ENCODE results near the gene SEPTIN5.
A peak's percentile ranks its signal among the peaks of the same experiment; 100 is the strongest.
"Not testable (repeated sequence)": the region's sequence is repeated elsewhere in the genome, so short reads cannot be mapped to it uniquely, and the experiment has no call there.

Gene SEPTIN5

DNA sequence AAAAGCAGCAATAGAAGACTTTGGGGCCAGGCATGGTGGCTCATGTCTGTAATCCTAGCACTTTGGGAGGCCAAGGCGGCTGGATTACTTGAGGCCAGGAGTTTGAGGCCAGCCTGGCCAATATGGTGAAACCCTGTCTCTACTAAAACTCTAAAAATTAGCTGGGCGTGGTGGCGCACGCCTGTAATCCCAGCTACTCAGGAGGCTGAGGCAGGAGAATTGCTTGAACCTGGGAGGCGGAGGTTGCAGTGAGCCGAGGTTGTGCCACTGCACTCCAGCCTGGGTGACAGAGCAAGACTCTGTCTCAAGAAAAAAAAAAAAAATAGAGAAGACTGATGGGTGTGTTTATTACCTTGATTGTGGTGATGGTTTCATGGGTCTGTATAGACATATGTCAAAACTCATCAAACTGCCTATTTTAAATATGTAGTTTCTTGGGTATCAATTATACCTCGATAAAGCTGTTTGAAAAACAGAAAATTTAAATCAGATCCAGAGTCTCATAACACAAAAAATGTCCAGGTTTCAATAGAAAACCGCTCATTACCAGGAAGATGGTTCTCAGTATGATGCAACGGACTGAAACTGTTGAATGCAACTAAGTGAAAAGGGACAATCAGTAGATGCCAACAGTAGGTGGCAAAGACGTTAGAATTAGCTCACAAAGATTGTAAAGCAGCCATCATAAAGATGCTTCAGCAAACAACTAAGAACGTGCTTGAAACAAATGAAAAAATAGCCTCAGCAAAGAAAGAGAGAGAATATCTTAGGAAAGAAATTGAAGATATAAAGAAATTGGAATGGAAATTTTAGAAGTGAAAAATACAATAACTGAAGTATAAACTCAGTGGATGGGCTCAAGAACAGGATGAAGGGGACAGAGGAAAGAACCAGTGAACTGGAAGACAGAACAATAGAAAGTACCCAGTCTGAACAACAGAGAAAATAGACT lies 33.1 kb upstream of the SEPTIN5 start:
- no peak for DNase-seq (ENCODE audit: low read depth)

DNA sequence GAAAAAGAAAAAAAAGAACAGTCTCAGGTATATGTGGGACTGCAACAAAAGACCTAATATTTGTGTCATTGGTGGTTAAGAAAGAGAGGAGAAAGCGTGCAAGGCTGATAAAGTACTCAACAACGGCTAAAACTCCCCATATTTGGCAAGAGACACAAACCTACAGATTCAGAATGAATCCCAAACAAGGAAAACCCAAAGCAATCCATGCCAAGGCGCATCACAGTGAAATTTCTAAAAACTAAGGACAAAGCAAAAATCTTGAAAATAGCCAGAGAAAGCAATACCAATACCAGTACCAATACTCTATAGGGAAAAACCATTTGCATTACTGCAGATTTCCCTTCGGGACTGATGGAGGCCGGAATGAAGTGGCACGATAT lies 32.4 kb upstream of the SEPTIN5 start:
- no peak for DNase-seq (ENCODE audit: low read depth)

DNA sequence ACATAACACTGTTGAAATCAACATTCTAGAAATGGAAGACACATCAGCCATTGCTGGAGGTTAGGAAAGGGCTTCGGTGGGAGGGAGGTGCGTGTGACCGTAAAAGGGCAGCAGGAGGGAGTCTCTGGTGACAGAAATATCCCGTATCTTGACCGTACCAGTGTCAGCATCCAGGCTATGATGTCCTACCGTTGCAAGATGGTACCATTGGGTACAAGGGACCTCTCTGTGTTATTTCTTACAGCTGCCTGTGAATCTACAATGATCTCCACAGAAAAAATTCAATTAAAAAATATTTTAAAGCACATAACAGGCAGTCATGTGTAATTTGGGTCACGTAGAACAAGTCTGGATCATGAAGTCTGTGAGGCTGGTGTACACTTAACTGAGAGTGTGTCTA lies 27.4 kb upstream of the SEPTIN5 start:
- DNase-seq (ENCODE audit: low read depth): no peak

DNA sequence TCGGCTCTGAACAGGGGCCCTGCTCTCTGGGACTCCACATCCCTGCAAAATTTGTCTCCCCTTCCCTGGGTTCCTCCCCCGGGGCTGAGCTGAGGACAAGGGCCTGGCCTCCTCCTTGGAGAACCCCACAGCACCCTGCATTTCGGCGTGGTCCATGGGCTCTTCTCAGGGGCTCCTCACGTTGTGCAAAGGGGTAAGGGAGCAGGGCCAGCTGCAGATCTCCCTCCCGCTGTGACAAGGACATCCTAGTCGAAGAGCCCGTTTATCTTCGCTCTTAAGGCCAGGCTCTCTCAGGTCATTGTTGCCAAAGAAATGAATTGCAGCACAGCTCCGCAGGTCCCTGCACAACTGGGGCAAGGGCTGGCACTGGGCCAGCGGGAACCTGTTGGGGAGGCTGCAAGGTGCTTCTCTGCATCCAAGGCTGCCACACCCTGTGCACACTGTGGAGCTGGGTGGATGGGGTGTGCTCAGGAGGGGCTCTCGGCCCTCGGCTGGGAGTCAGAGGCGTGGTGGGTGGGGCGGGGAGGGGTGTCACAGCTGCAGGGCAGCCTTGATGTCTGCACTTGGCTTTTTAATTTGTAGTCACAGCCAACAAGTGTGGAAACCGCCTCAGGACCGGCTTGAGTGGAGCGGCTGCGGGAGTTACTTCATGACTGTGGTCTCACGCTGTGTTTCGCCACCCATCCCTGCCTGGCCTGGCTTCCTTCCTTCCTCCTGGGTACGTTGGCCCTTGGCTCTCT lies 26.6 kb upstream of the SEPTIN5 start:
- no peak for DNase-seq (ENCODE audit: low read depth)

DNA sequence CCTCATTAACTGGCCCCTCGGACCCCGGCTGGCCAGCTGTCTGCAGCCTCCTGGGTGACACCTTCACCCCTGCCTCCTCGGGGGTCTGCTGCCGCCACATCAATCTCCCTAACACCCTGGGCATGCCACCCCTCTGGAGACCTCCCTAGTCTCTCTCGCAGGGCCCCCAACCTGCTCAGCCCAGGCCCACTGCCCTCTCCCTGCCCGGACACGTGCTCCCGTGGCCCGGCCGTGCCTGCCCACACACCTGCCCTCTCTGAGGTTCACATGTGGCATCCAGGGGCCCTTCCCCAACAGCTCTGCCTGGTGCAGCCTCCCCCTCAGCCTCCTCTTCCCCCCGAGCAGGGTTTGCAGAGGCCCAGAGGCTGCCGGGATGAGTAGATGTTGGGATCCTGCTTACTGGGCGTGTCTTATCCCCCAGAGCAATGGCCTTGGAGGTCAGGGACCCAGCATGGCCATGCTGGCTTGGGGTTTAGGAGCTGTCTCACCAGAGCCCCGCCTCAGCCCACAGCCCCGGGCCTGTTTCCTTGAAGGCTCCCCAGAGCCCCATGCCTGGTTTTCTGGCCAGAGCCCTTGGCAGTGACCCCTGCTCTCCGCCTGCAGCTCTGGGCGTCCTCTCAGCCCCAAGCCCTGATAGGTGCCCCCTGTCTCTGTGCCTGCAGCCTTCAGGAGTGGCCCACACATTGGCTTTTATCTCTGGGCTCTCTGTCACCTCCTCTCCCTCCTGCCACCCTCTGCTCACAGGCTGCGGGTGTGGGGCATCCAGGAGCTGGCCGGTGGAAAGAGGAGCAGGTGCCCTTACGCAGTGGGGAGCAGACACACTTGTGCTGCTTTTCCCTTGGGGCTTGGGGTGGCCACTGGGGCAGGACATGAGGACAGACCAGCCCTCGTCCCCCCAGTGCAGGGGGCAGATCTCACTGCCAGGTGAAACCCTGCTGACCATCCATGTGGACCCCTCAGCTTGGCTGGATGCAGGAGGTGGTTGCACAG lies 25.7 kb upstream of the SEPTIN5 start:
- no peak for DNase-seq (ENCODE audit: low read depth)

DNA sequence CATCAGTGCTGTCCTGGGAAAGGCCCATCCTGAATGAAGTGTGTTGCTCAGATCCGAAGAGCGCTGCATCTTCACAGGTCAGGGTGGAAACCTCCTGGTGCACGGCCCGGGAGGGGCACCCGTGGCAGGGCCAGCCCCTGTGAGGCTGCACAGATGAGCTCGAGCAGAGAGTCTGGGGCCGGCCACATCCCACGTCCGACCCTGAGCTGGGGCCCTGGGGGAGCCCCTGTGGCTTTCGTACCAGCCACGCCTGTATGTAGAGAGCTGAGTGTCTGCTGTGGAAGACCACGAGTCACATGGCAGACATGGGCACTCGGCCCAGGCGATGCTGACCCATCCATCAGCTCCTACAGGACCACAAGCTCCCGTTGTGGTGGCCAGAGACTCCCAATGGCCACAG lies 24.9 kb upstream of the SEPTIN5 start:
- DNase-seq (ENCODE audit: low read depth): no peak

DNA sequence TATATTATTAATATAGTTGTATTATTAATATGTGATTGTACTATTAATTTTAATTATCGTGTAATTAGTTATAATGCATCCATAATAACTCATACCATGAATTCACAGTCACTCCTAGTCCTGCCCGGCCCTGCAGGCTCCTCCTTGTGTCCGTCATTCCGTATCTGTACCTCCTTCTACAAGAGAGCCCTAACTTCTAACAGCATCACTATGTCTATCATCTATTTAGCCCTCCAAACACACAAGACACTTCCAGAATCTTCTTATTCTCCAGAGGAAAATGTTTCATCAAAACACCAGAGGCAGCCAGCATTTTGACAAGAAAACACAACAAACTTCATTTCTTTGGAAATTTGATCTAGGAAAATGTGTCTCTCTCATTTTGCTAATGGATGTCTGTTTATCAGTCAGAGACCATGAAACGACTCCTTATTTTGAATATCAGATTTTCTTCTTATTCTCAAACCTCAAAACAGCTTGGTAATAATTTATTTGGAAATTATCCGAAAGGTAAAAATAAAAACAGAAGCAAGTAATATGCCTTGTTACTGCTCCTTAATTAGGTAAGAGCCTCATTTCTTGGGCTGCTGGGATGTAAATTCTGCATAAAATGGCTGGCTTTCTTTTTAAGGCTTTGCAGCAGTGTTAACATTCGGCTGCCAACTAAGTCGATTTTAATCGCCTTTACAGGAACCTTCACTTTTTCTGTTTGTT lies 23.1 kb upstream of the SEPTIN5 start:
- DNase-seq (ENCODE audit: low read depth): no peak

DNA sequence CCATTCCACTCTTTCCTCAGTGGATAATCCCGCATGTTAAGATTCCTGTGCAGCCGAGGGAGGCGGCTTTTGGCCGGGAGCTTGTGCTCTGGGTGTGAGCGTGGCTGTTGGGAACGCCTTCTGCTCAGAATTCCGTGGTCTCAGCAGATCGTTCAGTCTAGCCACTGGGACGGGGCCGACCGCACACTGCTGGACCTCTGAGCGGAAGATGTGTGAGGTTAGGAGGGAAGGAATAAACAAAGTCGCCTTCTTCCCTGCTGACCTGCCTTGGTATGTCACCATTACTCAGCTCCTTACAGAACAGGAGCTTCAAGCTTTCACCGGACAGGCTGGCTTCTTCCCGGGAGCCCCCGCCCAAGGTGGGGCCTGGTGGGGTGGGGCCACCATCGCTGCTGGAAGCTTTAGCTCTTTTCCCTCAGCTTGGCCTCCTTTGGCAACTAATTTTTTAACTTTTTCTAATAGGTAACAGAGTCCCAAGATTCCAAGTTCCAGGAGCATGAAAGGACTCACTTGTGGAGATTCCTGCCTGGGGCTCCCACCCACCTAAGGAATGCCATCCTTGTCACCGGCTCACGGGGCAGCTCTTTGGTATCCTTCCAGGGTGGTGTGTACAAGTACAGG lies 22.5 kb upstream of the SEPTIN5 start:
- DNase-seq (ENCODE audit: low read depth): peak; percentile 13

DNA sequence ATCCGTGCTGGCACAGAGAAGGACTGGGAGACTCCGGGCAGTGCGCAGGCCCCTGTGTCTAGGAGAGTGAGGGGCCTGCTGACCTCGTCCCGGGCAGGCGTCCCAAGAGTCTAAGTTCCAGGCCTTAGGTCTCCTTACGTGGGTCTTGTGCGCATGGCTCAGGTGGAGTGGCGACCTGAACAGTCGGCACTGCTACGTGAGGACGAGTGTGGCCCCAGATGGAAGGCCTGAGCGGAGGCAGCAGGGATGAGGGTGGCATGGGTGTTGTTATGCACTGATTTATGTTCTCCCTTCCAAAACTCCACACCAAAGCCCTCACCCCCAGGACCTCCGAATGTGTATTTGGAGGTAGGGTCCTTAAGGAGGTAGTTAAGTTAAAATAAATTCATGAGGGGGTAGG lies 20.7 kb upstream of the SEPTIN5 start:
- DNase-seq (ENCODE audit: low read depth): no peak

DNA sequence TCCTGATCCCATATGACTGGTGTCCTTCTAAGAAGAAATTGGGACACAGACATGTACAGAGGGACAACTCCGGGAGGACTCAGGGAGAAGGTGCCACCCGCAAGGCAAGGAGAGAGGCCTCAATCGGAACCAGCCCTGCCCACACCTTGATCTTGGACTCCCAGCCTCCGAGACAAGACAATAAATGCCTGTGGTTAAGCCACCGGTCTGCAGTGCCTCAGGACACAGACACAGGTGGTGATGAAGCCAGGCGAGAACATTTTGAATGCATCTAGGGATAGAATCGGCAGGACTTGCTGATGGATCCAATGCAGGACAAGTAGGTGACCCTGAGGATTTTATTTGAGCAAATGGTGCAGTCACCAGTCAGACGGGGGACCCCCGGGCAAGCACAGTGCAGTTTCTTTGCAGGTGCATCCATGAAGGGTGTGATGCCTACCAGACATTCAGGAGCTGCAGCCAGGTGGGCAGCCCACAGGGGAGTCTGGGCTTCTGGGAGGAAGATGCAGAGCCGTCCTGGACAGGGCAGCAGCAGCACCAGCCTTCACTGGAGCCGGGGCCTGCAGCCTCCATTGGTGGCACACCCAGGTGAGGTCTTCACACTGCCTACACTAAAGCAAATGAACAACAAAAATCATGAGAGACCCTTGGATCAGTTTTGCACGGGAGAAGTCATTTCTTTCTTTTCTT lies 20.2 kb upstream of the SEPTIN5 start:
- no peak for DNase-seq (ENCODE audit: low read depth)

DNA sequence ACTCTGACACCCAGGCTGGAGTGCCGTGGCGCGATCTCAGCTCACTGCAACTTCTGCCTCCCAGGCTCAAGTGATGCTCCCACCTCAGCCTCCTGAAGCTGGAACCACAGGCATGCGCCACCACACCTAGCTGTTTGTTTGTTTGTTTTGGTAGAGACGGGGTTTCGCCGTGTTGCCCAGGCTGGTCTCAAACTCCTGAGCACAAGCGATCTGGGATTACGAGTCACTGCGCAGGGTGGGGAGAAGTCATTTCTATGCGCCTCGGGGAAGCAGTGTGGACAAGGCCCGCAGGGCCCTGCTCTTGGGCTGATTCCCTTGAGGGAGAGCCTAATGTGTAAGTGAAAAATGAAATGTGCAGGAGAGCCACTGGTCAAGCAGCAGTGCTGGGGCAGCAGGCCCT lies 19.6 kb upstream of the SEPTIN5 start:
- no peak for DNase-seq (ENCODE audit: low read depth)

DNA sequence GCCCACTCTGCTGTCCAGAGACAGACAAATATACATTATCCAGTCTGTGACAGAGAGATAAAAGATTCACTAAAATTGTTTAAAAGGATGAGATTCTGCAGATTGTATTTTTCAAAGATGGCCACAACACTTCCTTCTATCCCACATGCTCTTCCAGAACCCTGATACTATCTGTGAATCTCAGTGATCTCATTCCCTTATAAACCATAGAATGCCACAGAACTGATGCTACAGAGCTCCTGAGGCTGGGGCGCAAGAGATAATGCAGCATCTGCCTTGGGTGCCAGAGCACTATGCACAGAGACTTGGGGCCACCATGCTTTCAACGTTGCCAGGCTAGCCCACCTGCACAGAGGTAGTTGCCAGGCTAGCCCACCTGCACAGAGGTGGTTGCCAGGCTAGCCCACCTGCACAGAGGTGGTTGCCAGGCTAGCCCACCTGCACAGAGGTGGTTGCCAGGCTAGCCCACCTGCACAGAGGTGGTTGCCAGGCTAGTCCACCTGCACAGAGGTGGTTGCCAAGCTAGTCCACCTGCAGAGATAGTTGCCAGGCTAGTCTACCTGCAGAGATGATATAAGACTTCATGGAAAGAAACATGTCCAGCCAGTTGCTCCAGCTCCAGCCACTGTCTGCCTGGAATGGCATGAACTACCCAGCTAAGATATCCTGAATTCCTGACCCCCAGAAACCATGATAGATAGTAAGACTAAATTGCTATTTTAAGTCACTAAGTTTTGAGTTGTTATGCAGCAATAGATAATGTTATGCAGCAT lies 17.6 kb upstream of the SEPTIN5 start:
- no peak for DNase-seq (ENCODE audit: low read depth)

DNA sequence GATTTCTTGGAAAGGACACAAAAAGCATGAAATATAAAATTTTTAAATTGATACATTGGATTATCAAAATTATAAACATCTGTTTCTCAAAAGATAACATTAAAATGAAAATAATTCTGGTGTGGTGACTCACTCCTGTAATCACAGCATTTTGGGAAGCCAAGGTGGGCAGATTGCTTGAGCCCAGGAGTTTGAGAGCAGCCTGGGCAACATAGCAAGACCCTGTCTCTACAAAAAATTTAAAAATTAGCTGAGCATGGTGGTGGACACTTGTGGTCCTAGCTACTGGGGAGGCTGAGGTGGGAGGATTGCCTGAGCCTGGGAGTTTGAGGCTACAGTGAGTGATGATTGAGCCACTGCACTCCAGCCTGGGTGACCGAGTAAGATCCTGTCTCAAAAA lies 16.4 kb upstream of the SEPTIN5 start:
- not testable (repeated sequence) for DNase-seq (ENCODE audit: low read depth)

DNA sequence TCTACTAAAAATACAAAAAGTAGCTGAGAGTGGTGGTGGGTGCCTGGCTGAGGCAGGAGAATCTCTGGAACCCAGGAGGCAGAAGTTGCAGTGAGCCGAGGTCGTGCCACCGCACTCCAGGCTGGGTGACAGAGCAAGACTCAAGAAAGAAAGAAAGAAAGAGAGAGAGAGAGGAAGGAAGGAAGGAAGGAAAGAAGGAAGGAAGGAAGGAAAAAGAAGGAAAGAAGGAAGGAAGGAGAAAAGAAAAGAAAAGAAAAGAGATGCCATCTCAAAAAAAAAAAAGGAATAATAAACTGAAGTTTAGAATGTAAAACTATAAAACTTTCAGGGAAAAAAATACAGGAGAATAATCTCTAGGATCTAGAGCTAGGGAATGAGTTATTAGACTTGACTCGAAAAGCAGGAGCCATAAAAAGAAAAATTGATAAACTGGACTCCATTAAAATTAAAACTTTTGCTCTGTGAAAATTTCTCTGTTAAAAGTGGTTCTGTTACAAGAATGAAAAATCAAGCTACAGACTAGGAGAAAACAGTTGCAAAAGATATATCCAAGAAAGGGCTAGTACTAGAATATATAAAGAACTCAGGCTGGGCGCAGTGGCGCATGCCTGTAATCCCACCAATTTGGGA lies 13.4 kb upstream of the SEPTIN5 start:
- DNase-seq (ENCODE audit: low read depth): no peak

DNA sequence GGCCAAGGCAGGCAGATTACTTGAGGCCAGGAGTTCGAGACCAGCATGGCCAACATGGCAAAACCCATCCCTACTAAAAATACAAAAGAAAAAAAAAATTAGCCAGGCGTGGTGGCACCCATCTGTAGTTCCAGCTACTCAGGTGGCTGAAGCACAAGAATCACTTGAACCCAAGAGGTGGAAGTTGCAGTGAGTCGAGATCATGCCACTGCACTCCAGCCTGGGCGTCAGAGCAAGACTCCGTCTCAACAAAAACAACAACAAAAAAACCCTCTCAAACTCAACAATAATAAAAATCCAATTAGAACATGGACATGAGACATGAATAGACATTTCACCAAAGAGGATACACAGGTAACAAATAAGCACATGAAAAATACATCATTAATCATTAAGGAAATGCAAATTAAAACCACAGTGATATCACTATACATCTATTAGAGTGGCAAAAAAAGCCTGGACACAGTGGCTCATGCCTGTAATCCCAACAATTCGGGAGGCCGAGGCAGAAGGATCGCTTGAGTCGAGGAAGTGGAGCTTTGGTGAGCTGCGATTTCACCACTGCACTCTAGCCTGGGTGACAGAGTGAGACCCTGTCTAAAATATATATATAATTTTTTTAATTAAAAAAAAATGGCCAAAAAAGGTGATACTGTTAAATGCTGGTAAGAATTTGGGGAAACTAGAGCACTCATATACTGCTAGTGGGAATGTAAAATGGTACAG lies 12.7 kb upstream of the SEPTIN5 start:
- DNase-seq (ENCODE audit: low read depth): no peak

DNA sequence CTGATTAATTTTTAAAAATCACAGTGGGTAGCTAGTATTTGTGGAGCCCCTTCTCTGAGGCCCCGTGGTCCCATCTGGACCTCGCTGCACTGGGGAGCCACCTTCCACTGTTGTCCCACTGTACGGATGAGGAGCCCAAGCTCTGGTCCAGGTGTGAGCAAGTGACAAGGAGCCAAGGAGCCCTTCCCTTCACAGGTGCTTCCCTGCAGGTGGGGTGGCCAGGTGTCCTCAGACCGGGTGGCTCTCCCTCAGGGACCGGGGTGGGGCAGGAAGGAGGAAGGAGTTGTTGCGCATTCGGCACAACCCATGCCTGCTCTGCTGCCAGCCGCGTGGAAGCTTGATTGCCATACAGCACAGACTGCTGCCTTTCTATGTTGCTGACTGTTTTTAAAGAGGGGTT lies 10.4 kb upstream of the SEPTIN5 start:
- DNase-seq (ENCODE audit: low read depth): no peak

DNA sequence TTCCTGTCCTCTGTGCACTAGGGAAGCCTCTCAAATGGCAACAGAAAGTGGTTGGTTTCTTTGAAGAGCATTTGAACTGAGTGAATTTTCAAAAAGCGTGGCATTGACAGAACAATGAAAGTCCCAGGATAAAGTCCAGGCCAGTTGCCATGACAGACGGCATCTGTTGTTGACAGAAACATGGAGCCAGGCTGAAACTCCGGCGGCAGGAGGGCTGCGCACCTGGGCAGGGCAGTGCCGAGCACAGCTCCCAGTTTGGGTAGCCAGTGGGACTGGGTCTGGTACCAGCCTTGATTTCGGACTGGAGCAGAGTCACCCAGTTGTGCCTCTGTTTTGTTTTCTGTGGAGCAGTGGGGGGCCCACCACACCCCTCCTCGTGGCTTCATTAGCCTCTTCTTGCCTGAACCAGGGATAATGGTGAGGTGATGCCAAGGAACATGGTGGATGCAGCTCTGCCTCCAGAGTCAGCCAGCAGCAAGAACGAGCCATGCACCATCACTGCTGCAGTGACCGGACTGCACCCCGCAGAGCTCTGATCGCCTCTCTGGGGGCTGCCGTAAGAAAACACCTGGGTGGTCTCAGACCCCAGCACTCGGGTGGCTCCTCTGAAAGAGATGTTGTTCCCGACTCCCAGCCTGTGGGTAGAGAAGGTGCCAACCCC lies 9.8 kb upstream of the SEPTIN5 start:
- DNase-seq (ENCODE audit: low read depth): no peak
